Stimulated activated CD4-positive, alpha-beta T cell treated with anti-CD3 and anti-CD28 coated beads, Interleukin-12 subunit alpha, Interleukin-12 subunit beta, amount 100 ng/mL, for 48 hours (primary cell): ENCODE results near the gene SHROOM3.
"Not testable (repeated sequence)": the region's sequence is repeated elsewhere in the genome, so short reads cannot be mapped to it uniquely, and the experiment has no call there.

Source experiments
- DNase-seq, 3 donors: peaks; one replicate each; pipeline ENCODE4 v3.0.0-alpha.2; 2020; ENCODE audit warnings: low read depth in 2 of 3, low spot score in 1 of 3

Gene SHROOM3

DNA sequence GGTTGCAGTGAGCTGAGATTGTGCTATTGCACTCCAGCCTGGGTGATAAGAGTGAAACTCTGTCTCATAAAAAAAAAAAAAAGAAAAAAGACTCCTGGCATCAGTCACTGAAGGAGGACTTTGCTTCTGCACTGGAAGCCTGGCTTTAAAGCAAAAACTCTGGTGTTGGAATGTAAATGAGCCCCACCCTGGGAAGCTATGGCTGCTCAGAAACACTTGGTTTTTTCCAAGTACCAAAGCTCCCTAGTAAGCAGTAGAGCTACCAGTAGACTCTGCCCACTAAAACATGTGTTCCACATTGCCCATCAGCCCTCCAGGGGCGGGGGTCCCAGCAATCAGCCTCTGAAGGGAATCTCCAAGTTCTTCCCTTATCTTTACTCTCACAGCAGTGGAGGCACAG is 154.4 kb downstream of the SHROOM3 start:
- no peak for DNase-seq

DNA sequence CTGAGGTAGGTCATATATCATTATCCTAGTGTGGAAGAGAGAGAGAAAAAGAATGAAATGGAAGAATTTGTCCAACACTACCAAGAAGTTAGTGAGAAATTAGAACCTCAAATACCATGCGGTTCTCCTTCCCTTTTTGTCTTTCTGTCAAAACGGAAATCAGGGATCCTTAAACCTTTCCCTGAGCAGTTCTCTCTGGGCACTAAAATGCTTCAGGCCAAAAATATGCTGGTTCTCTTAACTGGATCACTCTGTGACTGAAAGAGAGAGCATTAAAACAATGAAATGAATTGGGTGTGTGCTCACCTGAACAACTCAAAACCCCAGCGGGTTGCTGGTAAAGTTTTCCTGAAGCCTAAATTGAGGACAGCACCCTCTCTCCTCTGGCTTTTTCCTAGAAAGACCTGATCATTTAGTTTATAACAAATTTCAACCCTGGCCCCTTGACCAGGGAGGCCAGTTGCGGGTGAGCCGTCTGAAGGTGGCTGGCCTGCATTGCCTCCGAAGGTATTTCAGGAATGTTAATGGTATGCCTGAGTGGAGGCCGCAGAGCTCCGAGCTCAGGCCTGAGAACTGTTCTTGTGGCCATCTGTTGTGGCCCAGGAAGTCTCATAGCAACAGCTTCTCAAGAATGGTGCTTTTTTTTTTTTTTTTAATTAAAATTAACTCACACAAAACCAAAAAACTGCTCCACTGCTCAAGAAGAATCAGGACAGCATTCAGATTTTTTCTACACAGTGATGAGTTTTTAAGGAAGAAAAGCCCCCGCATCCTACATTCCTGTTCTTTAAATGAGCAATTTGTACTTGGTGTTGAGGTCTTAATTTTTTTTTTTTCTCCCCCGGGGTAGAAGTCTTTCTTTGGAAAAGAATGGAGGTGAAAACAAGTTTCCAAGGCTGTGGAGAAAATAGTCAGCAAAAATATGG is 155.1 kb downstream of the SHROOM3 start:
- DNase-seq = no peak

DNA sequence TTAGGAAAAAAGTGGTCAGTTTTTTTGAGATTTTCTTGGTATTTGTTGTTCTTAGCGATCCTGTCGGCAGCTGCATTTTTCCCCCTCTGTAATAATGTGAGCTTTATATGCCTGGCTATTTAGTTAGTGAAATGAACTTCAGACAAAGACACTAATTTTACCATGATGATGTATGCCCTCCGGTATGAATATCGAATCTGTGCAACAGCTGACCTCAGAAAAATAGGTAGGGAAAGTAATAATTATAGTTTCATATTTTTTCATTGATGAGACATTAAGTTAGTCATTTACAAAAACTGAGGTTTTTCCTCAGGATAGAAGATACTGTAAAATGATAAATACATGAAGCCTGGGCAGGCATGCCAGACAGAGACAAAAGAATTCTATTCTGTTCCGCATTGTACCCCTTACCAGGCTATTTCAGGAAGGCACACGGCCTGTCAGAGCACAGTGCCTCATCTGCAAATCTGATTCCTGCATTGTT is 155.8 kb downstream of the SHROOM3 start:
- no peak for DNase-seq

DNA sequence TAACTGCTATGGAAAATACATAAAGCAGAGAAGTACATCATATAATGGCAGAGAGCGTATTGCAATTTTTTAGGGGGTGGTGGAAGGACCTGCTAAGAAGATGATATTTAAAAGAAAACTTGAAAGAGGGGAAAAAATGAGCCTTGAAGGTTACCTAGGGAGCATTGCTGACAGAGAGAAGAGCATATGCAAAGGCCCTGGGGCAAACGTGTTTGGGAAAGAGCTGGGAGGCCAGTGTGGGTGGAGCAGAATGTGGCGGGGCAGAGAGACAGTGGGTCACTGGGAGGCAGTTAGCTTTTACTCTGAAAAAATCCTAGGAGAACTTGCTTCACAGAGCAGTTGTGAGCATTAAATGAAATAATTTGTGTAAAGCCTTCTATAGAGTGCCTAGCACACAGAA is 157.0 kb downstream of the SHROOM3 start:
- no peak for DNase-seq

DNA sequence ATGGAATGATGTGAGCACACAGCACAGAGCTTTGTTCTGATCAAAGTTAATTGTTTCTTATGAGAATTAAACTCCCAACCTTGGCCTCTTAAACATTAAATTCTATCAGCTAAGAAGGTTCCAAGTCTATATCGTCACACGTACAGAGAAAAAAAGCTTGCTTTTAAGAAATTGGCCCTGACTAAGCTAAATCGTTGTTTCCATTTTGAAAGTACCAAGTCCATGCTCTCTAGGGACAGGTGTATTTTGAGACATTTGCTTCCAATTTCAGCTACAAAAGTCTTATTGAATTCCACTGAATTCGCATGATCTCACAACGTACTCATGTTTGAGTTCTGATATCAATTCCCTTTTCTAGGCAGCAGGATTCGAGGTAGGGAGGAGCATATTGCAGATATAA is 157.4 kb downstream of the SHROOM3 start:
- DNase-seq = no peak

DNA sequence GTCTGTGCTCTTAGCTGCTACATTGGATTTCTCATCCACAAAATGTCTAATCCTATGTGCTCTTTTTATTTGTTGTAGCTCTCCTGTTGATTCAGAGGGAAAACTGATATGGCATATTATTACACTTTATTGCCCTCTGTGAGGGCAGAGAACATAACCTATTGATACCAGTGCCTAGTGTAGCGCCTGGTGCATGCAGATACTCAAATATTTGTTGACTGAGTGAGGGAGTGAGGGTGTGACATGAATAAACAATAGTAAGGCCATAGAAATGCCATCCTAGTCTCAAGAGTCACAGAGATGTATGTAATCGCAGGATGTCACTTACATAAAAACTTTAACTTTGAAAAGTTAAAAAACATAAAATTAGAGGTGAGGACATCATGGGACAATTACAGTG is 159.1 kb downstream of the SHROOM3 start:
- DNase-seq = no peak

DNA sequence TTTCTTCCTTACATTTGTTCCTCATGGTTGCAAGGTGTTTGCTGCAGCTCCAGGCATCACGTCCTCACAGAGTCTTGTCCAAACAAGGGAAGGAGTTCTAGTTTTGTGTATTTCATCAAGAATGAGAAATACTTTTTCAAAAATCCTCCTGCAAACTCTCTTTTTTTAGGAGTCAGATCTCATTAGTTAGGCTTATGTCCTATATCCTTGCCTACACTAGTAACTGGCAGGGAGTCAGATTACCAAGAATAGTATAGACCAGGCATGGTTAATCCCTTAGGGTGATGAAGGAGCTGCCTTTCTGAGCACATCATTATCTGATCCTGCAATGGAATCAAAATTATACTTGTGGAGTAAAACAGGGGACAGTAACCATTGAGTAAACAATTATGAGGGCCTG is 160.4 kb downstream of the SHROOM3 start:
- DNase-seq = no peak

DNA sequence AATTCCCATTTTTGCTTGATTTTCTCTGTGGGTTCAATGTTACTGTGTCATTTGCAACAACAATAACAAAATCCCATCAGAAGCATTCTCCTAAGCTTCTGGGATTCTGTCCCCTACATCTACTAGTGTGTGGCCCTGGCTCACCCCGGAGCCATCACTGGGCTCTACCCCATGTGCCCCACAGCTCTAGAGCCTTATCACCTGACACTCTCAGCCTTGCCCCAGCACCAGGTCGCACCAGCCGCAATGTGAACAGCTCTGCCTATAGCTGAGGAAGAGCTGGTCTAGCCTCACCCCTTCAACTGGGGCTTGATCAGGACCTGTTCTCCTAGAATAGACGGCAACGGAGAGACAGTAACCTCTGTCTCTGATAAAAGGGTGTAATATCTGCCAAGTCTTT is 161.7 kb downstream of the SHROOM3 start:
- DNase-seq = no peak

DNA sequence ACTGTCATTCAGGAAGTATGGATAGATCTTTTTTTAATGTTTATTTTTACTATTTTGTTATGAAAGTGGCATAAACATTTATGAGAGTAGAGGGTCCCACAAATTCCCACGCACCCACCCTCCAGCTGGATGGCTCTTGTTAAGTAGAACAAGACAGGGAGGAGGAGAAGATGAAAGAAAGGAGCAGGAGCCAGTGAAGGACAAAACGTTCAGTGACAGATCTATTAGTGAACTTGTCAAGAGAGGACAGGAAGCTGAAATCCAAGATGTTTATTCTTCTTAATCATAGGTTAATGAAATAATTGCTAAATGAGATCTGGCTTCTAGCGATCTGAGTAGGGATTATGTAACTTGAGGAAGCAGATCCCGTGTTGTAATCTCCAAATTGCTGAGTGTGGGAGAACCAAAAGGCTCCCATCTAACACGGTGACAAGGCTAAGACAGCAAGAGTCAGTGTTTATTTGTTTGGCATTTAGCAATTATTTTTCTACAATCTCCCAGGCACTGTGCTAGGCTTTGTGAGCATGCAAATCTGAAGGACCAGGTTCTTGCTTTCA is 162.5 kb downstream of the SHROOM3 start:
- no peak for DNase-seq

DNA sequence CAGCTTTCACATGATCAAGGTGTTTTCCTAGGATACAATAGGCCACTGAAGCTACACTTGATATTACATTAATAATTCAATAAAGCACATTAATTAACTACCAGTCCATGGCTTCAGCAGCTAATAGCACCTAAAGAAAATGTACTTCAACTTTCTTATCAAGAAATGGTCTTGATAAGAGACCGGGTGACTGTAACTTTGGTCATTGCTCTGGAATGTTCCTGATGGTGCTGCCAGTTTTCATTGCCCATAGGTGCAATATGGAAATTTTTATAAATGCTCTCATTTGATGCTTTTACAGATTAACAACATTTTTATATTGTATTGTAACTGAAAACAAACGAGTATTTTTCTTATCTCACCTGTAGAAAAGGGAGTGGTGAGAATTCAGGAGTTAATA is 165.4 kb downstream of the SHROOM3 start:
- no peak for DNase-seq

DNA sequence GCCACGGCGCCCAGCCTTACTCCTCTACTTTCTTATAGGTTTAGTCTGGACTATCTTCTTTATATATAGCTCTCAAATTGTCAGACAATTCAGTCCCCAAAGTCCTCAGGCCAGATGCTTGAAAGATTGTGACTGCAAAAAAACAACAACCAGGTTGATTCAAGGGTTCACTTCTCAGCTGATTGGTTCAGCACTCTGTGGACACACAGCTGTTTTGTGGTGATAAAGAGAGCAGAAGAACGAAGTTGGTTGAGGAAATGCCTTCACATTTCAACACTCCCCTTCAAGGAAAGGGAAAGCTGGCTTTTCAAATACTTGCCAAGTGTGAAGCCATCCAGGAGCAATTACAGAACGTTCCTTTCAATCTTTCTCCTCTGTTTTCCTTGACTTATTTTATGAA is 166.8 kb downstream of the SHROOM3 start:
- DNase-seq = no peak

DNA sequence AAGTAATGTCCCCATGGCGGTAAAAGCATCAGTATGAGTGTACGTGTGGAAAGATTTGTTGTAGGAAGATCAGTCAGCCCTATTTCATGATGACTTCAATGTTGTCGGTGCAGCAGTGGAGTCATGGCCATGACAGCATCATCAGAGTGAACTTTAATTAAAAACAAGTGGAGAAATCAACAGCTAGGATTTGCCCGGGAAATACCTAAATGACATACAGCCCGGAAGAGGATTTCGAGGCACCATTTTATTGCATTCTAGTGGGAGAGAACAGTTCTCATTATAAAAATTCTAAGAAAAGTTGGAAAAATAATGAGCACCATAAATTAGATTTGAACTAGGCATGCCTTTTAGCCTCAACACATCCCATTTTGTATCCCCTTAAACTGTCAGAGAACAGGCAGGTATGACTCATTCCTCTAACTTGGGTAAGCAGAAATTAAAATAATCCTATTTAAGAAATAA is 170.1 kb downstream of the SHROOM3 start:
- no peak for DNase-seq

DNA sequence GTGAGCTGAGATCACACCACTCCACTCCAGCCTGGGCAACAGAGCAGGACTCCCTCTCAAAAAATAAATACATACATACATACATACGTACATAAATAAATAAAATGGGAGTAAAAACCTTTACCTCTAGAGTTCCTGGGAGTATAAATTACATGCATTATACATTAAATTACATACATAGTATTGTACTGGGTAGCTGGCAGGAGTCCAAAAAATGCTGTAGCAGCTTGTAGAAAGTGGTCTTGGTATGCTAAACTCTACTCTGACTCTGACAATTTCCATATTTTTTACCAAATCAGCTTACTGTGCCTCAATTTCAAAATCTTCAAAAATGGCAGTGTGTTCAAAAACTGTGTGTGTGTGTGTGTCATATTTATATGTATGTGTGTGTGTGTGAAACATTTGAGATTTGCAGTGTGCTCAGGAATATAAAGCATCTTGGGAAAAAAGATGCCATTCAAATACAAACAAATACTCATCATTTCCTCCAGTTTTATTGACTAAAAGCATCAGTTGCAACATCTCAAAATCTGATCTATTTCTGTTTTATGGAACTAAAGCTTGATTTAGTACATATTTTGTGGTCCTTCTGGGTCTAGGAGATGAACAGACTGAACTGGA is 171.7 kb downstream of the SHROOM3 start:
- no peak for DNase-seq

DNA sequence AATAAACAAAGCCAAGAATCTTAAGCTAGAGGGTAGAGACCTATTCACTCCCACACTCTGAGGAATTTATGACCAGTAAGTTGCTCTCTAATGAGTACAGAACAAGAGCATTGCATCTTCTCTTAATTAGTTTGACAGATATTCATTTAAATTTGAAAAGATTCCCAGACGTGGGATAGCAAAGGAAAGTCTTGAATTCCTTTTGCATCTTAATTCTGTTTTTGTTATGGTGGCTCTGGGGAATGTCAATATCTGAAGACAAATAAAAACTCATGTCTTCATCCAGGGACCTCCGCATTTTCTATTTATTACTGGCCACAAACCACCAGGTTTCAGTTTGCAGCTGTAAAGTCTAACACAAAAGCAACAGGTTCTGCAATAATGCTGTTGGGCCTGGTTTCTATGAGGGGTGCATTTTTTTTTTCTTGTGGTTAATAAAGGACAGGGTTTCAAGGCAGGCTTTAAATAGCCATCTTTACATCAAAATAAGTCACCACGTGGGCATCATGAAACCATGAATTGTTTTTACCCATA is 172.3 kb downstream of the SHROOM3 start:
- DNase-seq = no peak

DNA sequence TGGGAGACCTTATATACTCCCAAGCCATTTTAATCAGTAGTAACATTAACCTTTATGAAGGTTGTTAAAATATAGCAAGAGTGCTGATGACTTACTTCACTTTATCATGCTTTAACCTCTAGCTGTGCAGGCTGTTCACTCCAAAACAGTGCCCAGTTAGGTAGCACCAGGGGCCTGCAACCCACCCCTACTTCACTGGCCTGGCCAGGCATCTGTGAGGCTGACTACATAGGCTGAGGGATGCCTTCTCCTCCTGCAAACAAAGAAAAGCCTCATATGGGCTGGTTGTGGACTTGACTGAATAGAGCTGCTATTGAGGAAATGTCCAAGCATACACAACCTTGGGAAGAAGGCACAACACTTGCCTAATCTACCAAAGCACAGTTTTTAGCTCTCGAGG is 172.8 kb downstream of the SHROOM3 start:
- no peak for DNase-seq

DNA sequence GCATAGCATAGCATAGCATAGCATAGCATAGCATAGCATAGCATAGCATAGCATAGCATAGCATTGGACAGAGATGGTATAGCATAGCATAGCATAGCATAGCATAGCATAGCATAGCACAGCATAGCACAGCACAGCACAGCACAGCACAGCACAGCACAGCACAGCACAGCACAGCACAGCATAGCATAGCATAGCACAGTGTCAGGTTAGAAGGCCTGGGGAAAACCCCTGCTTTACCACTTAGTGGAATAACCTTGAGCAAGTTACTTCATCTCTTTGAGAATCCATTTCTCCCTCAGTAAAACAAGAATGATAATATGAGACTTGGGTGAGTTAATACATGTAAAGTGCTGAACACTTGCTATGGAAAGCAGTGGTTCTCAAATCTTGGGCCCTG is 173.5 kb downstream of the SHROOM3 start:
- not testable (repeated sequence) for DNase-seq

DNA sequence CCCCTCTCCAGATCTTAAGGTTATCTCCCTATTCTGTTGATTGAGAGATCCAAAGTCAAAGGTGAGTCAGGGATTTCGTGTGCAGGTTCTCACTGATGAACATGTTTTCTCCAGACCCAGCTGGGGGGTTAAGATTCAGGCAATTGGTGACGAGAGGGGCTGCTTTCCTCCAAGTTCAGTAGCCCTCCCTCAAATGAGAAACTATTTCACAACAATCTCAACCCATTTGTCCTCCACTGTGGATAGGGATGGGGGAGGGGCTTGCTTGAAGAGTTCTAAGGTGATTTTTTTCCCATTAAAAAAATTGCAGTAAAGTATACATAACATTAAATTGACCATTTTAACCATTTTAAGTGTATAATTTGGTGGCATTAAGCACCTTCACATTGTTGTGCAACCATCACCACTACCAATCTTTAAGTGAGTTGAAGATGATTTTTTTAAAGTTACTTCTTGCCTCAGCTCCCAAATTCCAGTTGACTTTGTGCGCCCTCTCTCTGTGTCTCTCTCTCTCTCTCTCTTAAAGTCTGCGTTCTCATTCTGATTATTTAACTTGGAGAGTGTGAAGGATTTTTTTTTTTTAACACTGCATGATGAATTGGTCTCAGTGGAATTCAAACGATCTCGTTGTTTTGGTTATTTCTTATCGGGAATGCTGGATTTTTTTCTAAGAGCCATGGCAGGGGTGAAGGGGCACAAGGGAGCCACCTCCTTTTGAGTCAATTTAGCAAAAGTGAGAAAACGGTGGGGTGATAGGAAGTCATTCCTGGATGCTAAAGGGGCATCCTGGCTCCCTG is 175.9 kb downstream of the SHROOM3 start:
- DNase-seq = no peak

DNA sequence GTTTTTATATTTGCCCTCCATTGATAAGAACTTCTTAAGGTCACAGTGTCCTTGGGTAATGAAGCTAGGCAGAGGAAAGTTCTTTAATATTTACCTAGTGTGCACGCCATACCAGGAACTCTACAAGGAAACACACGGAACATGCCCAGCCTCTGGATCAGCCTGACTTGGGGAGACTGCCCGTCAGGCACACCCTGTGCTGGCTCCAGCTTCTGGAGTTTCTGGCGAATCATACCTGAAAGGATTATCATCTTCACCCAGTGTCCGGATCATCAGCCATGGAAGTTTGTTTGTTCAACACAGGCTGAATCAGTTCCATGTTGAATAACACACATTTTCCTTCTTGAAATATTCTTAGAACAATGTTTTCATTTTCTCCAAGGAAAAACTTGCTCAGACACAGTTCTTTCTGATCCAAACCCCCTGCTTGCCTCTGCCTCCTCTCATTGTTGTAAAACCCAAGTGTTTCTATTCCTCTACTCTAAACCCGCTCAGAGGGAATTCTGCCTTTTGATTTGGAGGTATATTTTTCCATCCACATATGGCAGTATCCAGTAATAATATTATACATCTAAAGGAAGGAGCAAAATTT is 176.7 kb downstream of the SHROOM3 start:
- DNase-seq = no peak

DNA sequence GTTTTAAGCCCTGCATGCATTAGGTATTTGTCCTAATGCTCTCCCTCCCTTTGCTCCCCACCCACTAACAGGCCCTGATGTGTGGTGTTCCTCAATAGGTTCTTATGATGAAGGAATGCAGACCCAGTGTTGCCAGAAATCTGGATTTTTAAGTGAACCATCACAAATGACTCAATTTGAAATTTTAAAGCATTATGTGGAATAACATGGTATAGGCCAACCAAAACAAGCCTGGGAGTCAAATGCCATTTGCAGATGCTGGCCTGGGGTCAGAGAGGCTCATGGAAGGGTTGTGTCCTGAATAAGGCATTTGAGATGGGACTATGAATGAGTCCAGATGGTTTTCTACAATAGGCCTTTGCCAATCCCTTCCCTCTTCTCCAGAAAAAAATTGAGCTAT is 179.6 kb downstream of the SHROOM3 start:
- DNase-seq = no peak

DNA sequence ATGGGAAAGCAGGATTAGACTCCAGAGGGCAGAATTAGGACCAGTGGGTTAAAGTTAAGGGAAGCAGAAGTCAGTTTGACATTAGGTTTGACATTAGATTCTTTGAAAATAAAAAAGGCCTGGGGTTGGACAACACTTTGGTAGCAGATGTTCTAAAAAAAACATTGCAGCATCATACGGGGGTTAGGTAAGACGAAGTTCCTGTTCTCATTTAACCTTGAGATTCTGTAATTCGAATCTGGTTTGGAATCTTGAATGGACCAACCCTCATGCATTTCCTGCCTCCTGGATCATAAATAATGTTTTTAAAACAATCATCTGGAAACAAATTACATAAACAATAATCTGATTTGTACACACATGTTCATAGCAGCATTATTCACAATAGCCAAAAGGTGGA is 181.0 kb downstream of the SHROOM3 start:
- no peak for DNase-seq

DNA sequence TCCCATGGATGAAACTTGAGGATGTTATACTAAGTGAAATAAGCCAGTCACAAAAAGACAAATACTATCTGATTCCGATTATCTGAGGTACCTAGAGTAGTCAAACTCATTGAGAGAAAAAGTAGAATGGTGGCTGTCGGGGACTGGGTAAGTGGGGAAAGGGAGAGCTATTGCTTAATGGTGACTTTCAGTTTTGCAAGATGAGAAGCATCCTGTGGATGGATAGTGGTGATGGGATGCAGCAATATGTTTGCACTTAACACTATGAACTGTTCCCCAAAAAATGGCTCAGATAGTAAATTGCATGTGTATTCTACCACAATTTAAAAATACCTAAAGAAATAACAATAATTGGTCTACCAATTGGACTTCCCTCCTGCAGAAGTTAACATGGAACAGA is 181.5 kb downstream of the SHROOM3 start:
- DNase-seq = no peak
